Measurements from ENCODE around the gene CCT2.
A peak's percentile ranks its signal among the peaks of the same experiment; 100 is the strongest.
"Not testable (repeated sequence)": the region's sequence is repeated elsewhere in the genome, so short reads cannot be mapped to it uniquely, and the experiment has no call there.

Gene CCT2

DNA sequence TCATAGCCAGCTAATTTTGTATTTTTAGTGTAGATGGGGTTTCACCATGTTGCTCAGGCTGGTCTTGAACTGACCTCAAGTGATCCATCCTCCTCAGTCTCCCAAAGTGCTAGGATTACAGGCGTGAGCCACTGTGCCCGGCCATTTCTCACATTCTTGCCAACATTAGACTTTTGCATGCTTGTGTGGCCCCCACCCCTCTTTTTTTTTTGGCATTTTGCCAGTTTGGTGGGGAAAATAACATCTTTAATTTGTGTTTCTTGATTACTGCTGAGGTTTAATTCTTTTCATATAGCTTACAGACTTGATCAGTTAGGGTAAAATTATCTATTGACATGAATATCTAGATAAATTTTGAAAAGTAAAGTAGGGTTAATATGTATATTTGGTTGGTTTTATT lies 3.8 kb downstream of the CCT2 start:
- DNase-seq (ENCODE audit: low spot score), result no peak

DNA sequence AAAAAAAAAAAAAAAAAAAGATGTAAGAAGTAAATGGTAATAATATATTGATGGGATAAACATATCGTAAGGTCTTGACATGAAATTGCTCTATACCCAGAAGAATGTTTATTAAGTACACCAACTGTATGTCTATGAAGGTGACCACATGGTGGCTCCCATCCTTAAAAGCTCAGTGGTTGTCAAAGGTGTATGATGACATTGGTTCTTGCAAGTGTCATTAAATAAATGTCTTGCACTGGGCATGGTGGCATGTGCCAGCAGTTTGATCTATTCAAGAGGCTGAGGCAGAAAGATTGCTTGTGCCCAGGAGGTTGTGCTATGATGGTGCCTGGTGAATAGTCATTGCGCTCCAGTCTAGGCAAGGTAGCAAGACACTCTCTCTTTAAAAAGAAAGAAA lies 10.4 kb downstream of the CCT2 start:
- peak; percentile 73 for DNase-seq (ENCODE audit: low spot score)

DNA sequence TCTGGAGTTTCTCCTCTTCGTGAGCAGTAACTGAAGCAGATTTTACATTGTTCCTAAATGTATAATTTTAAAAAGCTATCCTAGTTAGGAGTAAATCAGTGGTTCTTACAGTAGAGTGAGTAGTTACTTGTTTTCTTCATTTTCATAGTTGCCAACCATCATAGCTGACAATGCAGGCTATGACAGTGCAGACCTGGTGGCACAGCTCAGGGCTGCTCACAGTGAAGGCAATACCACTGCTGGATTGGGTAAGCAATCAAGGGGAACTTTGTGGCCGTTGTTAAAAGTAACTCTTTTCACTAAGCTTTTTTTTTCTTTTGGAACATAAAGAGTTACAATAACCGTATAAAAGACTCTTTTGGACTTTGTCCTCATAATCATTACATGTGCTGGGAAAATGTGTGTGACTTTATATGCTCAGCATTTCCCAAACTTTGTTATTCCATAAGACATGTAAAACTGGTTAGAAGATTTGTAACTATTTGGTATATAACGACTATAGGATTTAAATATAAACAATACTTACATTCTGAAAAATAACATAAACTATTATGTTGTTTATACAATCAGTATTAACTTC lies 13.0 kb downstream of the CCT2 start:
- no peak for DNase-seq (ENCODE audit: low spot score)

DNA sequence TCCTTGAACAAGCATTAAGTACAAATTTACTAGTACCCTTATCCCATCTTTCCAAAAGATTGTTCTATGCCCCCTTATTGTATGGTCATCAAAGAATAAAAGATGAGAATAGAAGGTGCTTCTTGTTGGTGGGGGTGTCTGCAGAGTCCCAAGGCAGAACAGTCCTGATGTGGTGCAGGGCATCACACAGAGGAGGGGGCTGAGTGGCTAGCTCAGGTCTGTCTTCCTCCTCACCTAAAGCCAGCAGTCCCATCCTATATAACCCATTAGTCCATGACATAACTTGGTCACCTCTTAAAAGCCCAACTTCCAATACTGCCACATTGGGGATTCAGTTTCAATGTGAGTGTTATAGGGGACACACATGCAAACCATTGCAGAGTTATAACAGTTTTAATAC lies 15.5 kb downstream of the CCT2 start:
- DNase-seq (ENCODE audit: low spot score), result no peak

DNA sequence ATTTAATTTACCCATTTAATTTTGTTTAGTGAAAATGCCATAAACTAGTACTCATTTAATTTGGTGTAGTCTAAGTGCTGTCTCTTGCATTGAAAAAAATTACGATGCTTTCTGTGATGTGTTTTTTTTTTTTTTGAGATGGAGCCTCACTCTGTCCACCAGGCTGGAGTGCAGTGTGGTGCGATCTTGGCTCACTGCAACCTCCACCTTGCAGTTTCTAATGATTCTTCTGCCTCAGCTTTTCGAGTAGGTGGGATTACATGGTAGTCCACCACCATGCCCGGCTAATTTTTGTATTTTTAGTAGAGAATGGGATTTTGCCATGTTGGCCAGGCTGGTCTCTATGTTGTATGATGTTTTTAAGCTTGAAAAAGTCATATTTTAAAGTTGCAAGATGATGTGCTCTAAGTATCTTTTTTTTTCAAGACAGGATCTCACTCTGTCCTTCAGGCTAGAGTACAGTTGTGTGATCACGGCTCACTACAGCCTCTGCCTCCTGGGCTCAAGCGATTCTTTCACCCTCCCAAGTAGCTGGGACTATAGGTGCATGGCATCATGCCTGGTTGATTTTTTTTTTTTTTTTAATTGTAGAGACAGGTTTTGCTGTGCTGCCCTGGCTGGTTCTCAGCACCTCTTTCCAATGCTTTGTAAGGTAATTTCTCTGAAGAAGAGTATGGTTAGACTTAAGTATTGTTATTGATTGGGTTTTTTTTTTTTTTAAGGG lies 16.9 kb downstream of the CCT2 start:
- no peak for DNase-seq (ENCODE audit: low spot score)

DNA sequence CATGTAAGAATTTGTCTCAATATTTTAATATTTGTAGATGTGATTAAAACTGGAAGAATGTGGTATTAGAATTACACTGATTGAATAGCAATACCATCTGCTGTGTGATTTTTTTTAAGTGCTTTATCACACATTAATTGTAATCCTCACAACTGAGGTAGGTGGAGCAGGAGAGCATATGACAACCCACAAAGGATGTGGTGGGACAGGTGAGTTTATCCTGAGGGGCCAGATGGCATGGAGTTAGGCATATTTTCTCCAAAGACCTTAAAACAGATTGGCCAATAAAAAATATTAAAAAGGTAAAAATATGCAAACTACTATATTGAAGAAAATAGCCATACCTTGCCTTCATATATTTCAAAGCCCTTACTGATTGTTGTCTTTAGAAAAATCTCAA lies 17.7 kb downstream of the CCT2 start:
- DNase-seq (ENCODE audit: low spot score), result no peak

DNA sequence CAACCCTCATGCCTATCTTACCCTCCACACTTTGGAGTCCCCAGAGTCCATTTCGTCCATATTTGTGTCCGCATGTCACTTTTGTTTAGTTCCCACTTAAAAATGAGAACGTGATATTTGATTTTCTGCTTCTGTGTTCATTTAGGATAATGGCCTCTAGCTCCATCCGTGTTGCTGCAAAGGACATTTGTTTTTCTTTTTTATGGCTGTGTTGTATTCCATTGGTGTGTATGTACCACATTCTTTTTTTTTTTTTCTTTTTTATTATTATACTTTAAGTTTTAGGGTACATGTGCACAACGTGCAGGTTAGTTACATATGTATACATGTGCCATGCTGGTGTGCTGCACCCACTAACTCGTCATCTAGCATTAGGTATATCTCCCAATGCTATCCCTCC lies 18.3 kb downstream of the CCT2 start:
- DNase-seq (ENCODE audit: low spot score), result not testable (repeated sequence)

DNA sequence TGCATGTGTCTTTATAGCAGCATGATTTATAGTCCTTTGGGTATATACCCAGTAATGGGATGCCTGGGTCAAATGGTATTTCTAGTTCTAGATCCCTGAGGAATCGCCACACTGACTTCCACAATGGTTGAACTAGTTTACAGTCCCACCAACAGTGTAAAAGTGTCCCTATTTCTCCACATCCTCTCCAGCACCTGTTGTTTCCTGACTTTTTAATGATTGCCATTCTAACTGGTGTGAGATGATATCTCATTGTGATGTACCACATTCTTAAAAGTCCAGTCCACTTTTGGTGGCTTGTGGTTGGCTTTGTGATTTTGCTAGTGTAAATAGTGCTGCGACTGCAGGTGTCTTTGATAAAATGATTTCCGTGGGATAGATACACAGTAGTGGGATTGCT lies 19.0 kb downstream of the CCT2 start:
- DNase-seq (ENCODE audit: low spot score), result not testable (repeated sequence)

DNA sequence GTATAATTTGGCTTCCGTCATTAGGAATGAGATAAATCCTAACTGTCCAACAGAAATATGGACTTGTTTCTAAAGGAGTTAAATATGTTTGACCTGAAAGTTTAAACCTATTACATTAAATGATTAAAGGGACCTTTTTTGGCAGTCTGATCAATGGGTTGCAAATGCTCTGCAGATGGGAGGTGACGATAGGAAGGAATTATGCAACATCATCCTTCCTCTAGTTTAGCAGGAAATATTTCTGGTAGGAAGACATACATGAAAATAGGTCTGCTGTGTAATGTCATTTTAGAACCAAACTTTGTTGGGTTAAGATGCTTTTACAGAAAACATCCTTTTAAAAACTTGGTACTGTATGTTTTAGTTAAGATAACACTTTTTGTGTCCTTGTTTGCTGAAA lies 22.9 kb downstream of the CCT2 start:
- peak; percentile 83 for DNase-seq (ENCODE audit: low spot score)

- DNase-seq (ENCODE audit: low spot score), result no peak
These were observed 24.9 kb downstream of the CCT2 start for GRCh38 chr12:69610126-69610525.

- no peak for DNase-seq (ENCODE audit: low spot score)
These were observed 25.5 kb downstream of the CCT2 start, which contains the start of gene LRRC10 for GRCh38 chr12:69610729-69611128. Gene LRRC10 (minus strand): TSS chr12:69610907. CDS start chr12:69610838, 69 bp downstream.

DNA sequence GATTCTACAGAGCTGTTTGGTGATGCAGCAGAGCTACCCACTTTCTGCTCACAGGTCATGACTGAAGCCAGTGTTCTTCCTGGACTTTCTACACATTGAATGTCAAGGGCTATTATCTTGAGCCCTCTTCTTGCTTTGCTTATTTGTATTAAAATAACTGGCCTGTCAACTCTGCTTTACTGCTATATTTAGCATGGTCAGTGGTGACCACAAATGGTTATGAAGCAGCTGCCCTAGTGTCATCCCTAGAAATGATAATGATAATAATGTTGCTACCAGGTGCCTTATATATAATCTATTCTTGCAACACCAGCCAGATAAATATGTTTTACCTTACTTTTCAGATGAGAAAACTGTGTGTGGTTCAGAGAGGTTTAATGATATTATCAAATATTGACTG lies 28.1 kb downstream of the CCT2 start:
- DNase-seq (ENCODE audit: low spot score), result no peak

GRCh38 chr12:69616025-69616424 lies 30.8 kb downstream of the CCT2 start:
- no peak for DNase-seq (ENCODE audit: low spot score)

DNA sequence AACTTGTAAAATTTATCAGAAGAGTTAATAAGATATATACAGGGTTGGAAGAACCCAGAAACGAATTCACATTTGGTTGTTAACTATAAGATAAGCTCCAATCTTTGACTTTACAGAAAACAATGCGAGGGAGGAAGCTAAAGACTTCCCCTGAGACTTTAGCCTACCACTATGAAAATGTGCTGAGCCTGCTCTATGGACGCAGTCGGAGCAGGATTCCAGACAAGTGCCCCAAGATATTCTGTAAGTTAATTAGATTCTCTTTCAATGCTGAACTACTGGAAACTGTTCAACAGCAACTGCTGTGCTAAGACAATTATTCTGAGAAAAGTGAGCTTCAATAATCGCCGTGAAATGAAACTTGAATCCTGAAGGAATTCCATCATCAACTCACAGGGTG lies 33.8 kb downstream of the CCT2 start:
- DNase-seq (ENCODE audit: low spot score), result no peak

DNA sequence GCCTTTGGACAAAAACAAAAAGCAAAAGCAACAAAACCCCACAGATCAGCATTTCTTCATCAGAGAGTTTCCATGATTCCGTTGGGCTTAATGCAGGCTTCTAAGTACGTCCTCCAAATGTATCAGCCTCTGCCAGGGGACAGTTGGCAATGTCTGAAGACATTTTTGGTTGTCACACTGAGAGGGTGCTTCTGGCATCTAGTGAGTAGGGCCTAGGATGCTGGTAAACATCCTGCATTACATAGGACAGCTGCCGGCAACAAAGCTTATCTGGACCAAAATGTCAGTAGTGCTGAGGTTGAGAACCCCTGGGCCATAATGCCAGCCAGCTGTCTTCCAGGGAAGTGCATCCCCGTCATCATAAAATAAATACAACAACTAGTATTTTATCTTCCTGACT lies 34.8 kb downstream of the CCT2 start:
- no peak for DNase-seq (ENCODE audit: low spot score)

DNA sequence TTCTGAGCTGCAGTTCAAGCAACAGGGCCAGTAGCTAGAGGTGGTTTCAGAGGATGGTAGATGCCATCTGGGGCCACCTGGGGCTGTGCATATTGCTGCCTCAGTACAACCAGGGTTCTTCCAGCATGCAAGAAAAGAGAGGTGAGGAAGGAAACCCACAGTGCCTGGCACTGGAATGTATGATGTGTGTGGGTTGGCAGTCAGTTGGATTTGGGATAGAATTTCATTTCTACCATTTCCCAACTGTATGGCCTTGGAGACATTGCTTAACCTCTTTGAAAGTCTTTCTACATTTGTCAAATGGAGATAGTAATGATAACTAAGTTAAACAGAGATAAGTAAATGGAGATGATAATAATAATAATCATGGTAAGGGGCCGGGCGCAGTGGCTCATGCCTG lies 35.7 kb downstream of the CCT2 start:
- no peak for DNase-seq (ENCODE audit: low spot score)

DNA sequence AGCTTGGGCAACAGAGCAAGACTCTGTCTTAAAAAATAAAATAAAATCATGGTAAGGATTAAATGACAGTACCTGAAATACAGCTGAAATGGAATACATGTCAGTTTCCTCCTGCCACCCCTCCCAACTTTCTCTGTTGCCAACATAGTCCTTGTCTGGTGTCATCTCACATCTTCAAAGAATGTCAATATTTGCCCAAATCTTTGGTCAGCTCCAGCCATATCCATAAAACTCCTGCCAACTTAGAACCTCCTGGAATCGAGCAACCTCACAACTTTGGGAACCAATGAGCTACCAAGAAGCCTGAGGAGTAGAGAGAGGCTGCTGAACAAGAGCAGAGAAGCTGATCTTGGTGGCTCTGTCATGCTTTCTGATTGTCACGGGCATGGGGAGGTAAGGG lies 36.3 kb downstream of the CCT2 start:
- no peak for DNase-seq (ENCODE audit: low spot score)

DNA sequence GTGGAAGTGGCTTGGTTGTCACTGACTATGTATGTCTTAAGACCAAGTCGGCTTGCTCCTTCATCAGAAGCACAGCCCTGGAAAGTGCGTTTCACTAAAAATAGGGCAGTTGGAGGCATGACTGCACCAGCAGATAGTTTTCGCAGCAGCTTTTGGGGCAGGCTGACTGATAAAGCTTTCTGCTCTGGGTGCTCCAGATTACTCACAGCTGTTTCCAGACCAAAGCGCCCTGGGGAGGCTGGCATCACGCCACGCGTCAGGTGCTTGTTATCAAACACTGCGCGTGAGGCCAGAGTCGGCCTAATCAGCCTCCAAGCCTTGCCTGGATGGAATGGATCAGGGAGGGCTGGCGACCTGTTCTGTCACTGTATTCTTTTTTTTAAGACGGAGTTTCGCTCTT lies 38.7 kb downstream of the CCT2 start:
- peak; percentile 99 for DNase-seq (ENCODE audit: low spot score)

GRCh38 chr12:69627501-69627900 lies 42.2 kb downstream of the CCT2 start:
- DNase-seq (ENCODE audit: low spot score), result no peak

GRCh38 chr12:69630191-69630590 lies 44.9 kb downstream of the CCT2 start:
- DNase-seq (ENCODE audit: low spot score), result peak; percentile 41

DNA sequence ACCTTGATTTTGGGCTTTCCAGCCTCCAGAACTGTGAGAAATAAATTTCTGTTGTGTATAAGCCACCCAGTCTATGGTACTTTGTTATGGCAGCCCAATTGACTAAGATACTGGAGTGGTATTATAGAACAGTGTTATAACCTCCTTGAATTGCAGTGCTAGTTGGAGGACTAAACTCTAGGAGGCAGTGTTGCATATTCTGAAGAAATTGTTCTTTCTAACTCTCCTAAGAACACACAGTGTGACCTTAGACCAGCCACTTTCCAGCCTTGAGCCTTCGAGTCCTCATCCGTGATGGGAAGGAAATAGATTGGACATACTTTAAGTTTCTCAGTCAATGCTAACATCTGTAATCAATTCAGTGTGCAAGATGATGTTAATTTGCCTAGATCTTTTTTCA lies 47.8 kb downstream of the CCT2 start:
- peak; percentile 60 for DNase-seq (ENCODE audit: low spot score)

GRCh38 chr12:69639400-69640016 lies 54.2 kb downstream of the CCT2 start:
- DNase-seq (ENCODE audit: low spot score), result peak; percentile 86

DNA sequence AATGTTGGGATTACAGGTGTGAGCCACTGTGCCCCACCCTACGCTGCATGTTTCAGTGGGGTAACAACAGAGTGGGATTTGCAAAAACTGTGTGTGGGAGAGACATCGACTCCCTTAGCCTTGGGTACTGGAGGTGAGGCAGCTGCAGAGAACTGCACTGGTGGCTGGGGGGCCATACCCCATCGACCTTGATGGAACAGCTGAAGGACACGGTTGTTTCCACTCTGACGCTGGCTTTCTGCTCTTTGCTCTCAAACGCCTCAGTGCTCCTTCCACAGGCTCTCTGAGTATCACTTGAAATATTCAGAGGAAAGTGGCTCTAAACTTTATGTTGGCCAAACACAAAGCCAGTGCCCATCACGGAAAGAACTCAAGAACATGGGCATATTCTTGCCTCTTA lies 56.3 kb downstream of the CCT2 start:
- DNase-seq (ENCODE audit: low spot score), result no peak

DNA sequence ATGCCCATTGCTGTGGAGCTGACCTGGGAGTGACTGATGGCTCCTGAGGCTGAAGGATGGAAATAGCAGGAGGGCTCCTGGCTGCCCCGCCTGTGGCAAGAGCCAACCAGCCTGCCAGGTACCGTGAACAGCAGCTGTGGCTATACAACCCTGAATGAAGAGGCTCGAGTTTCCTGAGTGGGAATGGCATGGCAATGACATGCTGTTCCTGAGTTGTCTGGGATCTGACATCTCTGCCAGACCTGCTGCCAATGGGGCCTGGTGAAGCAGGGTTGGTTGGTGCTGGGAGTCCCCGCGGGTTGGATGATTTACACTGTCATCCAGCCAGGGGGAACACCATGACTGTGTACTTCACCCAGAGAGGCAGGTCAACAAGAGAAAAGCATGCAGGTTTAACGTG lies 57.3 kb downstream of the CCT2 start:
- no peak for DNase-seq (ENCODE audit: low spot score)

Data from hematopoietic multipotent progenitor cell treated with erythropoietin and hydrocortisone succinate and interleukin-3 and kit ligand, for 15 days (in vitro differentiated cells).